ENCODE results near the gene LYRM9. TPM values are rescaled to one million over a fixed set of nuclear protein-coding genes. Genes with fewer than 3 reads are reported as not detected.

Gene LYRM9
- total RNA-seq, 2 donors from 2014 or later, result 5.8 to 8.3 TPM

DNA sequence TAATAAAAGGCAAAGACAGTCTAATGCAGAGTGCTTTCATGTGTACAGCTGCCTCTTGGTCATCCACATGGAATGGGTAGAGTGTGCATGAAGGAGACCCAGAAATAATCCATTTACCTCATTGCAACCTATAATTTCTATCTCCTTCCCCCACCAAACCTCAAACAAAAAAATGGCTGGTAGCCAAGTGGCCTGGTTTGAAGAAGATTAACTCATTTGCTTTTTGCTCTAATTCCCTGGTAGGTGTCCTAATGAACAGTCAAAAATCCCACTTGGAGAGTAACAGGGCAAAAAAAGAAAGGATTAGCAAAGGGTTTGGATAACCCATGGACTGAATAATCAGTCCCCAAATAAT lies 13.0 kb upstream of the LYRM9 start:
- Histone ChIP-seq H3K27ac (ENCODE audit: low read depth, low read length) (no peak overlapping the region), H3K9me3 (ENCODE audit: control insufficient read depth, low read length) (no peaks in the 10 kb centered on the region), H3K36me3 (ENCODE audit: control insufficient read depth, insufficient read depth, low read length) (no peaks in the 10 kb centered on the region), H3K4me1 (ENCODE audit: control insufficient read depth, insufficient read depth, low read length) (peaks cover 15% of the 10 kb centered on the region), H3K27me3 (ENCODE audit: control insufficient read depth, insufficient read depth, low read length, poor library complexity, severe bottlenecking) (peaks cover 8% of the 10 kb centered on the region), H3K4me3 (ENCODE audit: low read length) (no peak overlapping the region), H3K9ac (ENCODE audit: extremely low read depth, low read length, poor library complexity, severe bottlenecking) (no peak overlapping the region)
- Mint-ChIP-seq H3K9me3 (no peaks in the 10 kb centered on the region), H3K4me1 (peaks cover 38% of the 10 kb centered on the region), H3K27me3 (ENCODE audit: insufficient read depth) (peaks cover 28% of the 10 kb centered on the region), H3K36me3 (ENCODE audit: low read depth) (no peaks in the 10 kb centered on the region), H3K27ac (no peak overlapping the region), H3K4me3 (no peak overlapping the region)
- no peak for TF ChIP-seq CTCF (conservative IDR thresholded peaks at IDR 0.05)
- no peak for DNase-seq

- no peak overlapping the region for H3K27ac Mint-ChIP-seq
- Histone ChIP-seq H3K4me3 (ENCODE audit: low read length) (no peak overlapping the region), H3K36me3 (ENCODE audit: control insufficient read depth, insufficient read depth, low read length) (no peaks in the 10 kb centered on the region), H3K9ac (ENCODE audit: extremely low read depth, low read length, poor library complexity, severe bottlenecking) (no peak overlapping the region), H3K4me1 (ENCODE audit: control insufficient read depth, insufficient read depth, low read length) (peaks cover 15% of the 10 kb centered on the region), H3K9me3 (ENCODE audit: control insufficient read depth, low read length) (no peaks in the 10 kb centered on the region), H3K27ac (ENCODE audit: low read depth, low read length) (no peak overlapping the region), H3K27me3 (ENCODE audit: control insufficient read depth, insufficient read depth, low read length, poor library complexity, severe bottlenecking) (peaks cover 6% of the 10 kb centered on the region)
- TF ChIP-seq CTCF (conservative IDR thresholded peaks at IDR 0.05), result no peak
- no peak overlapping the region for H3K4me3 Mint-ChIP-seq
- DNase-seq, result no peak
- H3K4me1 Mint-ChIP-seq, result peaks cover 38% of the 10 kb centered on the region
- no peaks in the 10 kb centered on the region for H3K9me3 Mint-ChIP-seq
- no peaks in the 10 kb centered on the region for H3K36me3 Mint-ChIP-seq (ENCODE audit: low read depth)
- 79 to 84% methylated on average over 9 of the region's 9 CpGs for WGBS, 2 experiments (ENCODE audit: insufficient coverage in 1 of 2, insufficient read length in 1 of 2)
- peaks cover 22% of the 10 kb centered on the region for H3K27me3 Mint-ChIP-seq (ENCODE audit: insufficient read depth)
Observed at GRCh38 chr17:27905447-27906225, 12.5 kb upstream of the LYRM9 start.

DNA sequence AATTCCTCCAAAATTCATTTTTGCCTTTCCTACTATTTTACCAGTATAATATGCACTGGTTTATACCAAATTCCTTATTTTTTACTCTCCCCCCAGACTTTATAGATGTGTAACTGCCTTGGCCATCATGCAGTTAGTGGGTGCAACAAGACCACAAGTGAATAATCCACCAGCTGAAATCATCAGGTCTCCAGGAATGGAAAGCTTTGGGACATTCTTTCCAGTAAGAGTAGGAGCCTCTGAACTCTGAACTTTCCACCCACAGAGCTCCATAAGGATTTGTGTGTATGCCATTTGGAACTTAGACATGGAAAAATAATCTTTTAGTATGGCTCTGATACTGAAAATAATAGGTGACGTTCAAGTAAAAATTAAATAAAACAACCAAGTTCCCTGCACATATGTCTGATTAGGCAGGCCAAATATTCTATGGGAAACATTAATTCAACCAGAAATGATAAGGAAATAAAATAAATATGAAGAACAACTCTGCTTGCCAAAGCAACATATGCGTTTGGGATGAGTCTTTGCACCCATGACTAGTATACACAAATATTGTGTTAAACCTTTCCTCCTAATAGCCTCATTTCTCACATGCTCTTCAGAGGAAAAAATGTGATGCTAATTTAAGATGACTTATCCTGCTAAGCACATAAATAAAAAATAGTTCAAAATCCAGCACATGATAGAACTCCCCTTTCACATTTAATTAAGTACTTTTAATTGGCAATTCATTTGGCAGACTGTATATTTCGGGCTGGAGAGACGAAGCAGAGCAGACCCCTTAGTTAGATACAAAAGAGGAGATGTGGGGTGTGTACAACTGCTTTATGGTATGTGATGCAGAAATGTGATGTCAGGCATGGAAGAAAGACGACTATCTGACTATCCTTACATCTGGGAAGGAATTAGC lies 11.6 kb upstream of the LYRM9 start:
- Mint-ChIP-seq H3K27ac (no peak overlapping the region), H3K36me3 (ENCODE audit: low read depth) (no peaks in the 10 kb centered on the region), H3K4me1 (peaks cover 38% of the 10 kb centered on the region), H3K27me3 (ENCODE audit: insufficient read depth) (peaks cover 13% of the 10 kb centered on the region), H3K4me3 (no peak overlapping the region), H3K9me3 (no peaks in the 10 kb centered on the region)
- Histone ChIP-seq H3K36me3 (ENCODE audit: control insufficient read depth, insufficient read depth, low read length) (no peaks in the 10 kb centered on the region), H3K4me3 (ENCODE audit: low read length) (no peak overlapping the region), H3K27me3 (ENCODE audit: control insufficient read depth, insufficient read depth, low read length, poor library complexity, severe bottlenecking) (peaks cover 1% of the 10 kb centered on the region), H3K4me1 (ENCODE audit: control insufficient read depth, insufficient read depth, low read length) (peaks cover 15% of the 10 kb centered on the region), H3K9ac (ENCODE audit: extremely low read depth, low read length, poor library complexity, severe bottlenecking) (no peak overlapping the region), H3K9me3 (ENCODE audit: control insufficient read depth, low read length) (no peaks in the 10 kb centered on the region), H3K27ac (ENCODE audit: low read depth, low read length) (no peak overlapping the region)
- no peak for TF ChIP-seq CTCF (conservative IDR thresholded peaks at IDR 0.05)
- 83% methylated on average over 3 to 5 of the region's 5 CpGs for WGBS, 2 experiments (ENCODE audit: insufficient coverage in 1 of 2, insufficient read length in 1 of 2)
- no peak for DNase-seq

Data from endodermal cell (in vitro differentiated cells).